Putamen (tissue), 1 donor: ENCODE results near the gene RNASEH2A.

ENCODE experiments used
- DNase-seq: peaks from one replicate; pipeline ENCODE4 v3.0.0-alpha.2; 2016; ENCODE audit warnings: low spot score

The RNASEH2A gene

GRCh38 chr19:12806242-12807081, at the start of gene RNASEH2A:
TSS of gene RNASEH2A (plus strand) at chr19:12806584. CDS start at chr19:12806674, 90 bp downstream.
- peak; percentile 89 for DNase-seq

DNA sequence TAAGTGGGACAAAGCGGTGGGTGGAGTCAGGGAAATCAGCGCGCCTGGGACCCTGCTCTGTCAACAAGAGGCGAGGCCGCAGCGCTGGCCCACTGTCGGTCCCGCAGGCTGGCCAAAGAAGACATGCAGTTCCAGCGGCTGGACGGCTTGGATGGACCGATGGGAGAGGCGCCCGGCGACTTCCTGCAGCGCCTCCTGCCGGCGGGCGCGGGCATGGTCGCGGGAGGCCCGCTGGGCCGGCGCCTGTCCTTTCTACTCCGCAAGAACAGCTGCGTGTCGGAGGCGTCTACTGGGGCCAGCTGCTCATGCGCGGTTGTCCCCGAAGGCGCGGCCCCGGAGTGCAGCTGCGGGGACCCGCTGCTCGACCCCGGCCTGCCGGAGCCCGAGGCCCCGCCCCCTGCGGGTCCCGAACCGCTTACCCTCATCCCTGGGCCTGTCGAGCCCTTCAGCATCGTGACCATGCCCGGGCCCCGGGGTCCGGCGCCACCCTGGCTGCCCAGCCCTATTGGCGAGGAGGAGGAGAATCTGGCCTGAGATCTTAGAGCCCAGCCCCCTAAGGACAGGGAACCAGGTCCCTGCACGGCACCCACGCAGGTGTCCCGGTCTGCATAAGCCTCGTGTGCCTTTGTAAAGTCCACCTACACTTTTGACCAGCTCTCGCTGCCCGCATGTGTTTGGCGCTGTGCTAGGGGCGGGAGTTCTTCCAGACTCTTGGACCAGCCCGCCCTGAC, 48.7 kb upstream of the RNASEH2A start:
- peak; percentile 38 for DNase-seq

- no peak for DNase-seq
Observed at GRCh38 chr19:12759686-12760085, 46.7 kb upstream of the RNASEH2A start.

GRCh38 chr19:12763100-12763499, 43.3 kb upstream of the RNASEH2A start:
- DNase-seq, result no peak

DNA sequence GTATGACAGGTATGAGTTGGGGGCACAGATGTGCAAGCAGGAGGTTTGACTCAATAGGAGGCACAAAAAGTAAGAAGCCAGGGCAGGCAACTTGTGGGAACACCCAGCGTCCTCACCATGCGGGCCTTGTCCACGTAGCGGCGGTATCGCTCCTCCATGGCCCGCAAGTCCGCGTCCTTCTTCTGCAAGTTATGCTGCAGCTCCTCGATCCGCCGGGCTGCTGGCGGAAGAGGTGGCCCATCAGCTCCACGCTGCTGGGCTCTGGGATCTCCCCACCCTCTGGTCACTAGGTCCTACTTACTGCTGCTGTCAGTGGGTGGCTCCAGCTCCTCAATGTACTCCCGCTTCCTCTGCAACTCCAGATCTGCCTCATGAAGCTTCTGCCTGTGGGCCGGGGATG, 41.7 kb upstream of the RNASEH2A start:
- no peak for DNase-seq

GRCh38 chr19:12766051-12766521, 40.3 kb upstream of the RNASEH2A start:
- no peak for DNase-seq

GRCh38 chr19:12767150-12767549, 39.2 kb upstream of the RNASEH2A start:
- DNase-seq, result no peak

DNA sequence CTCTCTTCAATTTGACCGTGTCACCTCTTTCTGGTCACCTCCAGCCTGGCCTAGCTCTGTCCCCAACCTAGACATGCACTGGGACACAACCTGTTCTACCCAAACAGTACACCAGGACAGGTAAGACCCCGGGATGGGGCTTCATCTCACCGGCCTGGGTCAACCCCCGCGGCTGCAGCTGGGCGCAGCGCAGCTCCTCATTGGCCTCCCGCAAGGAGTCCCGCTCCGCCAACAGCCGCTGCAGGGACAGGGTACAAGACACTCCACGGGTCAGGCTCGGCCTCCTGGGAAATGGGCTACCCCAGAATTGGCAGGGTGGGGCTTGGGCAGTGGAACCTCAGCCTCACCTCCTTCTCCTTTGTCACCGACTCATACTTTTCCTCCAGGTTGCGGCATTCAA, 38.7 kb upstream of the RNASEH2A start:
- no peak for DNase-seq

DNA sequence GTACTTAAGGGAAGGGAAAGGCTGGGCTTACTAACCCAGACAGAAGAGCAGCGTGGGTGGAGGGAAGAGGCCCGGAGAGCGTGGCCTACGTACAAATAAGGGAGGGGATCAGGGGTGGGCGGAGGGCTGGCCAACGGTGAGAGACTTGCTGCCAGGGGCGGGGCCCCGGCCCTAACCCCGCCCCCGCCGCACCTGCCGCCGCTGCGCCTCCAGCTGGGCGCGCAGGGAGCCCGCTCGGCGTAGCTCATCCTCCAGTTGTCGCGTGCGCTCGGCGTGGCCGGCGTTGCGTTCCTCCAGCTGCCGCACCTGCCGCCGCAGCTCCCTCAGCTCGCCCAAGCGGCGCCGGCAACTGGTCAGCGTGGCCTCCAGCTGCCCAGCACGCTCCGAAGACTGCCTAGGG, 36.7 kb upstream of the RNASEH2A start:
- DNase-seq, result no peak

GRCh38 chr19:12770922-12771321, 35.5 kb upstream of the RNASEH2A start:
- DNase-seq, result no peak

DNA sequence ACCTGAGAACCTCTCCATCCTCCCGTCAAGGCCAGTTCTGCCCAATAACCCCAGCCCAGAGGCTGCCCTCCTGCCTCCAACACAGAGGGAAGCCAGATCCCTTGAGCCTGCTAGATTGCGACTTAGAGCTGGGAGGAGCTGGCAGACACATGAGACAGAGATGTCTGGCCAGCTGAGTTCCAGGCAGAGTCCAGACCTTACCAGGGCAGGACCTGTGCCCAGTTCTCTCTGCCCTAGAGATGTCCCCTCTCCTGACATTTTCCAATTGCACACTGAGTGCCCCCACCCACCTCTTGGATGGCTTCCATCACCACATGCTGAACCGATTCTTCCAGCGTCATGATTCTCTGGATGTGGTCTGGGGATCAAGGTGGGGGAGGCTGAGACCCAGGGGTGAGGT, 34.1 kb upstream of the RNASEH2A start:
- DNase-seq, result no peak

DNA sequence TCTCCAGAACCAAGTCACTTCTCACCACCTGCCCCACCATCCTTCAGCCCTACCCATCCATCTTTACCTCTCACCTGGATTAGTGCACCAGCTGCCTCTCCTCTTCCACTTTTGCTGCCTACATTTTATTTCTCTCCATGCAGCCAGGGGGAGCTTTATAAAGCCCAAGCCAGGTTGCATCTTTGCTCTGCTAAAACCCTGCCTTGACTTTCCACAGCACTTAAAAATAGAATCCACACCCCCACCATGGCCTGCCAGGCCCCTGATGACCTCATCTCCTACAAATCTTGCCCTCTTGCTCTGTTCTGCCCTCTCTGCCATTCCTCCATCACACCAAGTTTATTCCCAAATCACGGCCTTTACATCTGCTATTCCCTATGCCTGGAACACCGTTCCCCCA, 32.8 kb upstream of the RNASEH2A start:
- no peak for DNase-seq

DNA sequence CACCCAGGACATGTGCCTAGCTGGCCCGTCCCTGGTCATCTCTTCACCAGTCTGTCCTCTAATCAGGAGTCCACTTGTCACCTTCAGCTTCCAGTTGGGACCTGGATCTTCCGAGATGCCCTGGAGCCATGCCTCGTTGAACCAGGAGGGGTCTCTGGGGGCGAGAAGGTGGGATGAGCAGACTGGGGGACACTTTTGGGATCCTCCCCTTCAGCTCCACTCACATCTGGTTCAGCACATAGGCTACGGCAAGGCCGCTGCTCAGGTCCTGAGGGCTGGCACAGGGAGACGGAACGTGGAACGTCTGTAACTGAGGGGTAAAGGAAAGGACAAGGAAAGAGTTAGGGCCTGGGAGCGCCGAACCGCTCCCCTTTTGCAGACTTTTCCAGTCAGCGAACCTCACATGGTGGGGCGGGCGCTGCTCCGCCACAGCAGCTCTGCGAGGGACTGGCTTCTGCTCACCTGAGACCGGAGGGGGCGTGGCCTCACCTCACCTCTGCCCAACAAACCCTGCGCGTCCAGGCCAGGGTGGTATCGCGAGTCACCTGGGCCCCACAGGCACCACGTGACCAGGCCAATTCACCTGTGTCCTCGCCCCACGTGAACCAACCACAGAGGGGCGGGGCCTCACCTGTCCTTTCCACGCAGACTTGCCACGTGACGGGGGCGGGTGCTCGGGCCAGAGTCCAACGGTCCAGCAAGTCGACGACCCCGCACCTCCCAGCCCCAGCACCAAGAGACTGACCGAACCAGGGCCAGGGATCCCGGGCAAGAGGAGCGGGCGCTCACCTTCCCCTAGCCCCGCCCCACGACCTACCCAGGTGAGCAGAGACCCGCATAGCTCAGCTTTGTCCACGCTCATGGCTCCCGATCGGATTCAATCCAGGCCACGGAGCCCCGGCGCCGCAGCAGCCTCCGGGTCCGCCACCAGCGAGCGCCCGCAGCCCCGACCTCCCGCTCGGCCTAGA, 31.5 kb upstream of the RNASEH2A start, which contains the start of gene HOOK2:
HOOK2 (minus strand) TSS at position 965 of the 968 bp plus-strand sequence; CDS start at position 862, 103 bp downstream.
- DNase-seq, result no peak

GRCh38 chr19:12777217-12778016, 29.0 kb upstream of the RNASEH2A start:
- DNase-seq, result peak; percentile 75

DNA sequence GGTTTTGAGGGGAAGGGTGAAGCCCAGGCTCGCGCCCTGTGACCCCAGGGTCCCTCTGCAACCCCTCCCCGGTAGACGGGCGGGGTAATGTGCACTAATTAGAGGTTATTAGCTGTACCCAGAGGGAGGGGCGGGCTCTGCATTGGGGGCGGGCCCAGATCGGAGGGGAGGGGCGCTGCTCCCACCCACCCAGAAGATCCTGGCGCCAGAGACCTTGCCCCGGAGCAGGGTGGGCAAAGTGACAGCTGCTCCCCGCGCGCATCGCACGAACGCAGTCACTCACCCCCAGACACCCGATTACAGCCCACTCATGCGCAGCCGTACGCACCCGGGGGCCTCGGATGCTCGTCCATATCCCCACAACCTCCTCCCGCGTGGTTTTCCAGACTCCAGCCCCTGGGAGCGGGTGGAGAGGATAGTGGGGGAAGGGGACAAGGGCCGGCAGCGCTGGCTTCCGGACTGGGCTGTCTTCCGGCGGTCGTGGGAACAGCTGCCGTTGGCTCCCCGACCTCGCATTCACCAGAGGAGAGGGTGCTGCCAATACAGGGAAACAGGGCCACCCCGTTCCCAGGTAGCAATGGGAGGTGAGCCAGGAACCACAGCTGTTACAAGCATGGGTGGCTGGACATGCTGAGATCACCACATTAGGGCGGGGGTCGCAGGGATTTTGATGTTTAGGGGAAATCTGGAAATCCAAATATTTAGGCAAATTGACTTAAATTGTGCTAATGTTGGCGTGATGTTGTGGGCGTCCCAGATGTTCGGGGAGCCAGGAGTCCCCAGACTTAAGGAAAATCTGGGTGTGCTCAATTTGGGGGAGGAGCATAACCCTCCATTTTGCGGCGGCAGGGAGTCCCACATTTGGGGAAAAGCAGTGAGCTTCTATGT, 28.1 kb upstream of the RNASEH2A start:
- DNase-seq, result no peak

DNA sequence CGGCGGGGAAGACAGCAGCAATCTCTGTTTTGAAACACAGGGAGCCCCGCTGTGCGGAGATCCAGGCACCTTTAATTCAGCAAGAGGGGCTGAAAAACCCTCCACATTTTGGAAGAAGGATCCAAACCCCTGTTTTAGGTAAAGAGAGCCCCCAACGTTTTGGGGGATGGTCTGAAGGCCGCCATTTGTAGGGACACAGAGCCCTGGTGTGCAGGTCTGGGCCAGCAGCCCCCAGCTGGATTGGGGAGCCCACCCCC, 27.6 kb upstream of the RNASEH2A start:
- no peak for DNase-seq

DNA sequence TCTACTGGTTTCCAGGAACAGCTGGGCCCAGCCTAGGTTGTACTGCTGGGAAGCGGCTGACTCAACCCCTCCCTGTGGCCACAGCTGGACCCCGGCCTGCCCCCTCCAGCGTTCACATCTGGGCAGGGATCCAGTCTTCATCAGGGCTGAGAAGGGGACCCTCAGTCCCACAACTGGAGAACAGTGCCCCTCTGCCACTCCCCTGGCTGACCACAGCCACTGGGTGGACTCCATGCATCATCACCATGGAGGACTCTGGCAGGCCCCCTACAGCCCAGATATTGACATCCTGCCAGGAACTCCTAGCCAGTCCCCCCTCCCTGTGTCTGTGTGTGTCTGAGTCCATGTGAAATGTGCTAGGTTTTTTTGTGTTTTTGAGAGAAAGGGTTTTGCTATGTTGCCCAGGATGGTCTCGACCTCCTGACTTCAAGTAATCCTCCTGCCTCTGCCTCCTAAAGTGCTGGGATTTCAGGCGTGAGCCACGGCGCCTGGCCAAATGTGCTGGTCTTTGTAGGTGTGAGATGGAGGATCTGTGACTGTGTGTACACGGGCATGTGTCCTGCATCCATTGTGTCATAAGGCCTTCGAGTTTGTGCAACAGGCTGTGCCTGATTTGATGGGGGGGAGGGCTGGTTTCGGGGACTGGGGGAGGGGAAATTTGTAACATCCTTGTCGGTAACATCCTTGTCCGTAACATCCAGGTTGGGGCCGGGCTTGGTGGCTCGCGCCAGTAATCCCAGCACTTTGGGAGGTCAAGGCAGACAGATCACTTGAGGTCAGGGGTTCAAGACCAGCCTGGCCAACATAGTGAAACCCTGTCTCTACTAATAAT, 27.0 kb upstream of the RNASEH2A start:
- DNase-seq, result no peak

GRCh38 chr19:12782174-12782423, 24.3 kb upstream of the RNASEH2A start:
- no peak for DNase-seq

GRCh38 chr19:12782424-12783290, 23.7 kb upstream of the RNASEH2A start:
- peak; percentile 93 for DNase-seq
